Measurements from ENCODE around the gene AKT3.

Gene AKT3

DNA sequence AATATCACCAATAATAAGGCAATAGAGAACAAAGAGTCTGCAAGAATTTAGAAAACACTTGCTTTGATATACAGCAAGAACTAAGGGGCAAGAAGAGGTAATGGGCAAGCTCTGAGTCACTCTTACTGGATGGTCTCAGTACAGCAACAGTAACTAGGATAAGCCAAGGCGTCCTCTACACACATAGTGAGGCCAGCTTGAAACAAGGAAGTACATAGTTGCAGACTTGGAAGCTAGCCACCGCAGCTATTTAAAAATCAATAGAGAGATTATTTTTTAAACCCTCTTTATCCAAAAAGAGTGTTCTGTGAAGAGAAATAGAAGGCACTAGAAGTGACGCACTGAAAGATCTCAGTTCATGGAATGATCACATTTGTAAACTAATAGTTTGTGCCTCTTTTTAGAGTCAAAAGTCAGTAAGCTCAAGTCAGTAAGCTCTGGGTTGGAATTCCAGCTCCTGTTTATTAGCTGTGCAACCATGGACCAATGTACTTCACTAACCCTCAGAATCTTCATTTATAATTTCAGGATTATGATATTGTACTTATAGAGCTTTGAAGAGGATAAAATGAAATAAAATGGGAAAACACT, 118.6 kb downstream of the AKT3 start:
- no peak overlapping the region for H3K4me3 ChIP-seq (ENCODE audit: severe bottlenecking)
- no peak overlapping the region for H3K27ac ChIP-seq (ENCODE audit: poor library complexity, severe bottlenecking)
- no peak for DNase-seq (ENCODE audit: low spot score)
- no peaks in the 10 kb centered on the region for H3K27me3 ChIP-seq (ENCODE audit: insufficient read depth, poor library complexity, severe bottlenecking)
- TF ChIP-seq CTCF (IDR thresholded peaks at IDR 0.05; ENCODE audit: poor library complexity, severe bottlenecking) = no peak
- ATAC-seq (ENCODE audit: low read depth) = no peak
- peaks cover 33% of the 10 kb centered on the region for H3K4me1 ChIP-seq (ENCODE audit: insufficient read depth, poor library complexity, severe bottlenecking)
- 0 out of 2 replicates have a peak, but pooled peaks cover 7% of the 10 kb centered on the region for H3K36me3 ChIP-seq (ENCODE audit: low read depth)
- H3K9me3 ChIP-seq (ENCODE audit: severe bottlenecking) = no peaks in the 10 kb centered on the region

- ATAC-seq (ENCODE audit: low read depth) (peak; percentile 55), DNase-seq (ENCODE audit: low spot score) (peak; percentile 74)
- no peaks in the 10 kb centered on the region for H3K27me3 ChIP-seq (ENCODE audit: insufficient read depth, poor library complexity, severe bottlenecking)
- H3K4me1 ChIP-seq (ENCODE audit: insufficient read depth, poor library complexity, severe bottlenecking) = peaks cover 33% of the 10 kb centered on the region
- no peaks in the 10 kb centered on the region for H3K9me3 ChIP-seq (ENCODE audit: severe bottlenecking)
- no peak for TF ChIP-seq CTCF (IDR thresholded peaks at IDR 0.05; ENCODE audit: poor library complexity, severe bottlenecking)
- 0 out of 2 replicates have a peak, but pooled peaks cover 7% of the 10 kb centered on the region for H3K36me3 ChIP-seq (ENCODE audit: low read depth)
- H3K27ac ChIP-seq (ENCODE audit: poor library complexity, severe bottlenecking) = peak overlapping the region; percentile 15
- H3K4me3 ChIP-seq (ENCODE audit: severe bottlenecking) = no peak overlapping the region
Observed at GRCh38 chr1:243730487-243731150, 119.4 kb downstream of the AKT3 start.

DNA sequence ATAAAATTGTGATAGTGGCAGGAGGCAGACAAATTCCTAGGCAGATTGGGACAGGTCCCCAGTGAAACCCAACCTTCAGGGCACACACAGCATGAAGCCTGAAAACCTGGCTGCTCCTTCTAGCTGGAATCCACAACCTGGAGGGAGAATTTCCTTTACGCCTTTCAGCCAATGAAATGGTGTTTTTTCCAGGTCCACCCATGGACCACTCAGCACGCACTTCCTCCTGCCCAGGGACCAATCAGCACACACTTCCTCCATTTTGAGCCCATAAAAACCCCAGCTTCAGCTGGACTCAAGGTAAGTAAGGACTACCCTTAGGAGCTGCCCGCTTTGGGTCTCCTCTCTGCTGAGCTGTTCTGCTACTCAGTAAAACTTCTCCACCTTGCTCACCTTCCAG, 120.1 kb downstream of the AKT3 start:
- 0 out of 2 replicates have a peak, but pooled peaks cover 7% of the 10 kb centered on the region for H3K36me3 ChIP-seq (ENCODE audit: low read depth)
- H3K4me1 ChIP-seq (ENCODE audit: insufficient read depth, poor library complexity, severe bottlenecking) = peaks cover 32% of the 10 kb centered on the region
- peak overlapping the region; percentile 15 for H3K27ac ChIP-seq (ENCODE audit: poor library complexity, severe bottlenecking)
- H3K27me3 ChIP-seq (ENCODE audit: insufficient read depth, poor library complexity, severe bottlenecking) = no peaks in the 10 kb centered on the region
- DNase-seq (ENCODE audit: low spot score) = no peak
- no peak for ATAC-seq (ENCODE audit: low read depth)
- H3K4me3 ChIP-seq (ENCODE audit: severe bottlenecking) = no peak overlapping the region
- TF ChIP-seq CTCF (IDR thresholded peaks at IDR 0.05; ENCODE audit: poor library complexity, severe bottlenecking) = no peak
- H3K9me3 ChIP-seq (ENCODE audit: severe bottlenecking) = no peaks in the 10 kb centered on the region

- no peak overlapping the region for H3K27ac ChIP-seq (ENCODE audit: poor library complexity, severe bottlenecking)
- TF ChIP-seq CTCF (IDR thresholded peaks at IDR 0.05; ENCODE audit: poor library complexity, severe bottlenecking) = no peak
- peaks cover 19% of the 10 kb centered on the region for H3K4me1 ChIP-seq (ENCODE audit: insufficient read depth, poor library complexity, severe bottlenecking)
- DNase-seq (ENCODE audit: low spot score) (no peak), ATAC-seq (ENCODE audit: low read depth) (no peak)
- no peak overlapping the region for H3K4me3 ChIP-seq (ENCODE audit: severe bottlenecking)
- H3K27me3 ChIP-seq (ENCODE audit: insufficient read depth, poor library complexity, severe bottlenecking) = no peaks in the 10 kb centered on the region
- H3K36me3 ChIP-seq (ENCODE audit: low read depth) = no peaks in the 10 kb centered on the region
- no peaks in the 10 kb centered on the region for H3K9me3 ChIP-seq (ENCODE audit: severe bottlenecking)
Observed at GRCh38 chr1:243727503-243728203, 122.4 kb downstream of the AKT3 start.
